K562 (cell line): ENCODE results near the gene TNPO2. TPM values are rescaled to one million over a fixed set of nuclear protein-coding genes. Genes with fewer than 3 reads are reported as not detected.
A peak's percentile ranks its signal among the peaks of the same experiment; 100 is the strongest.

Source experiments
- BRD9 ChIP-seq: fragments of 450-650 bp; IDR thresholded peaks from 2 replicates; pipeline ENCODE4 v1.6.1; 2018; ENCODE audit warnings: low read depth; ENCODE audit not compliant: partially characterized antibody
- ESRRB ChIP-seq: fragments of 250-450 bp; sonication (Bioruptor Pico); IDR thresholded peaks from 2 replicates; pipeline ENCODE4 v1.5.0; 2020; ENCODE audit warnings: mild to moderate bottlenecking, moderate library complexity, borderline replicate concordance
- GATAD2B ChIP-seq: fragments of 450-650 bp; IDR thresholded peaks from 2 replicates; pipeline ENCODE4 v1.6.1; 2017; ENCODE audit warnings: mild to moderate bottlenecking, borderline replicate concordance
- HMG20A ChIP-seq: fragments of 450-650 bp; formaldehyde crosslinking; conservative IDR thresholded peaks from 2 replicates; pipeline ENCODE4 v1.4.0; 2020; ENCODE audit warnings: mild to moderate bottlenecking, mixed read lengths
- HMG20B ChIP-seq: fragments of 250-450 bp; sonication (Bioruptor Pico); IDR thresholded peaks from 2 replicates; pipeline ENCODE4 v1.5.0; 2021; ENCODE audit warnings: mild to moderate bottlenecking
- HMGN3 ChIP-seq: IDR thresholded peaks from 2 replicates; pipeline ENCODE4 v1.6.1; 2011; ENCODE audit warnings: borderline replicate concordance, low read depth, mild to moderate bottlenecking, mixed read lengths, low read length; ENCODE audit not compliant: insufficient read length; ENCODE audit errors: extremely low read depth
- MYBL2 ChIP-seq, 2 experiments: fragments of 450-650 bp in 1 of 2; sonication (generic) in 1 of 2; formaldehyde crosslinking in 1 of 2; IDR thresholded peaks; 2 replicates each; pipeline versions ENCODE4 v1.6.1 to v1.8.1; 2017 to 2022; ENCODE audit warnings: borderline replicate concordance in 1 of 2, inconsistent platforms in 1 of 2, low read depth in 1 of 2, mild to moderate bottlenecking in 1 of 2, missing genetic modification reagents in 1 of 2, moderate library complexity in 1 of 2
- NBN ChIP-seq: fragments of 450-650 bp; IDR thresholded peaks from 2 replicates; pipeline ENCODE4 v1.6.1; 2016; ENCODE audit warnings: low read depth, mild to moderate bottlenecking
- NCOA2 ChIP-seq, 2 experiments: fragments of 450-650 bp; IDR thresholded peaks; 2 replicates each; pipeline ENCODE4 v1.6.1; 2018; ENCODE audit warnings: mild to moderate bottlenecking in 2 of 2, moderate library complexity in 1 of 2; ENCODE audit not compliant: partially characterized antibody in 2 of 2
- NONO ChIP-seq, 2 experiments: fragments of 200-400 bp in 1 of 2; fragments of 450-650 bp in 1 of 2; formaldehyde crosslinking in 1 of 2; IDR thresholded peaks; 2 replicates each; pipeline ENCODE4 v1.6.1; 2017; ENCODE audit warnings: low read depth in 2 of 2, mild to moderate bottlenecking in 2 of 2, moderate library complexity in 2 of 2, low read length in 1 of 2
- NR1H2 ChIP-seq: sonication (generic); formaldehyde crosslinking; IDR thresholded peaks from 2 replicates; pipeline ENCODE4 v1.4.0; 2020; ENCODE audit warnings: mild to moderate bottlenecking, missing genetic modification reagents
- NR2F6 ChIP-seq: fragments of 450-650 bp; formaldehyde crosslinking; IDR thresholded peaks from 2 replicates; pipeline ENCODE4 v1.4.0; 2020; ENCODE audit warnings: mild to moderate bottlenecking
- NRF1 ChIP-seq, 2 experiments: fragments of 450-650 bp; IDR thresholded peaks in 1 of 2; conservative IDR thresholded peaks in 1 of 2; 2 replicates each; pipeline ENCODE4 v1.6.1; 2014; ENCODE audit warnings: mild to moderate bottlenecking in 2 of 2
- PBX2 ChIP-seq, 2 experiments: IDR thresholded peaks in 1 of 2; conservative IDR thresholded peaks in 1 of 2; 2 replicates each; pipeline ENCODE4 v1.6.1; 2016; ENCODE audit warnings: low read depth in 2 of 2, mild to moderate bottlenecking in 1 of 2, missing compliant biosample characterization in 1 of 2, missing genetic modification characterization in 1 of 2, moderate library complexity in 1 of 2
- PRDM10 ChIP-seq: fragments of 450-650 bp; IDR thresholded peaks from 2 replicates; pipeline ENCODE4 v1.6.1; 2018; ENCODE audit not compliant: partially characterized antibody
- RBM39 ChIP-seq: fragments of 200-400 bp; formaldehyde crosslinking; optimal IDR thresholded peaks from 2 replicates; pipeline ENCODE3; 2018; ENCODE audit warnings: low read depth, low read length
- THRA ChIP-seq: fragments of 450-650 bp; IDR thresholded peaks from 2 replicates; pipeline ENCODE4 v1.6.1; 2017; ENCODE audit warnings: mild to moderate bottlenecking, moderate library complexity
- ZNF143 ChIP-seq: sonication (generic); formaldehyde crosslinking; IDR thresholded peaks from 2 replicates; pipeline ENCODE4 v1.9.0; 2022; ENCODE audit warnings: mild to moderate bottlenecking, missing genetic modification reagents
- ZNF184 ChIP-seq: sonication (generic); formaldehyde crosslinking; IDR thresholded peaks from 2 replicates; pipeline ENCODE4 v1.5.0; 2020; ENCODE audit warnings: missing genetic modification reagents
- ZNF75A ChIP-seq: fragments of 450-650 bp; formaldehyde crosslinking; IDR thresholded peaks from 2 replicates; pipeline ENCODE4 v1.4.0; 2020; ENCODE audit warnings: mild to moderate bottlenecking
- polyA plus RNA-seq, 8 experiments: library from polyadenylated mRNA; depleted of rRNA in 4 of 8; stranded (reverse) in 5 of 8; unstranded in 3 of 8; fragments of >200 nt; fragmentation: Nextera tagmentation in 2 of 8; fragmentation: Illumina TruSeq in 1 of 8; extraction: Ambion mirVana in 2 of 8; extraction: Trizol in 1 of 8; gene quantifications; 2 replicates each; pipeline versions ENCODE4 v1.2.1 to v1.2.3, GENCODE V29; 2011 to 2014; ENCODE audit warnings: inconsistent platforms in 1 of 8, missing spikeins in 1 of 8
- total RNA-seq, 7 experiments: library from RNA; depleted of rRNA in 6 of 7; stranded (reverse); fragments of >200 nt in 6 of 7; fragmentation: Illumina TruSeq in 2 of 7; extraction: Trizol in 2 of 7; gene quantifications; 2 replicates each; pipeline versions ENCODE4 v1.2.1 to v1.2.3, GENCODE V29; 2011 to 2021; ENCODE audit warnings: low replicate concordance in 1 of 7

TNPO2 gene
- total and polyA plus RNA-seq, 9 of the 15 experiments (the other 6 are each of a cell fraction or from before 2014, with no cell fraction given): 6.0 to 126 (median 53.8) TPM

GRCh38 chr19:12757544-12758274 lies 34.0 kb upstream of the TNPO2 start (continued):
- TF ChIP-seq ESRRB (CRISPR knock-in tag) (no peak), PBX2 (CRISPR knock-in tag; IDR thresholded peaks at IDR 0.05; ENCODE audit: low read depth) (no peak), PBX2 (tag; conservative IDR thresholded peaks at IDR 0.05; ENCODE audit: low read depth) (no peak), ZNF184 (CRISPR knock-in tag) (no peak), PRDM10 (peak; percentile 23), MYBL2 (IDR thresholded peaks at IDR 0.05; ENCODE audit: low read depth) (no peak), MYBL2 (CRISPR knock-in tag; IDR thresholded peaks at IDR 0.05; ENCODE audit: borderline replicate concordance) (no peak), NRF1 (conservative IDR thresholded peaks at IDR 0.05 in 1 of 2, IDR thresholded peaks at IDR 0.05 in 1 of 2) (peak; percentile 90 to 92), HMGN3 (peak; percentile 64), BRD9 (no peak), NCOA2 (IDR thresholded peaks at IDR 0.05; ENCODE audit: partially characterized antibody in 2 of 2) (no peak), RBM39 (no peak), NR2F6 (CRISPR knock-in tag) (no peak), NBN (no peak), GATAD2B (no peak), NR1H2 (no peak), ZNF143 (CRISPR knock-in tag) (0 out of 2 replicates have a peak, but pooled peaks have one; percentile 29), ZNF75A (no peak), HMG20B (no peak), NONO (IDR thresholded peaks at IDR 0.05; ENCODE audit: low read depth in 2 of 2, low read length in 1 of 2) (peak in 1 of 2 experiments; percentile 61; a peak in 1 of 4 replicates), HMG20A (CRISPR knock-in tag) (no peak), THRA (no peak)
